Measurements from ENCODE around the gene LRRC19. TPM values are rescaled to one million over a fixed set of nuclear protein-coding genes. Genes with fewer than 3 reads are reported as not detected.

The LRRC19 gene
- total RNA-seq, 1 experiment from 2014 or later: not detected

DNA sequence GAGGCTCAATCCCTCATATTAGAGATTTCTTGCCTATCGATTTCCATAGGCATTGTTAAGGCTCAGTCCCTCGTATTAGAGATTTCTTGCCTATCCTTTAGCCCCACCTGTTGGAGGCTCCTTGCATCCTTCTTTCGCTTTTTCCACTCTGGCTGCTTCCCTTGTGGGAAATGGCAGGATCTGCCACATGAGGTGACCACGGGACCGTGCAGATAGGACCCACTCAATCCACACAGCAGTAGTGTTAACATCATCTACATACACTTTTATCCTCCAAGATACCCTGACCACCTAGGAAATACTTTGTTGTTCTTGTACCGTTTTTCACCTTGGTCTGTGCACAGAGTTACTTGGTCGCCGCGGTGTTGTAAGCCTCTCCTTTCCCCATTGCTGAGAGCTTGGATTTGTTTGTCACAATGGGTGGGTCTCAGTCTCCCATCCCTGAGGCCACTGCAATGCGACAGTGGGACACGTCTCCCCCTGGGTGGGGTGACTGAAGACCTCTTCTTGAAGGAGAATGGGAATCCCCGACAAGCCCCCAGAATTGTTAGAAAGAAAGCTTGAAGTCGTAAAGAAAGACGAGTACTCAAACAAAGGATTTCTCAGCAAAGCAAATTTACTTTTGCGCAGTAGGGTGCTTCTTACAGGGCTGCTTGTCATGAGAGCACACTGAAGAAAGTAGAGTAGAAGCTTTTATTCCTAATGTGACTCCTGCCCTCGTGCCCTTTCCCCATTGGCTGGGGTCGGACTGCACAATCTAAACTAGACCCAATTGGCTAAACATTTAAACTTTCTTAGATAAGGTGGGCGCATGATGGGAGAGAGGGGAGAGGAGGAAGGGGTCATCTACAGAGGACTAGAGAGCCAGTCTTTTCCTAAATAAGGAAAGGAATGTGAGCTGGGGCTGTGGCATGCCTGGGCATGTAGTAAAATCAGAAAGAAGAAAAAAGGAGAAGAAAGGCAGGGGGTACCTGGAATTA, 29.5 kb downstream of the LRRC19 start:
- DNase-seq: peak; percentile 19 to 66
- Histone ChIP-seq H3K27ac (no peak overlapping the region), H3K36me3 (no peaks in the 10 kb centered on the region), H3K9me3 (replicated peaks) (no peaks in the 10 kb centered on the region), H3K4me3 (peak overlapping the region; percentile 17; the same call in 1 of the 2 replicates), H3K4me1 (no peaks in the 10 kb centered on the region), H3K27me3 (no peaks in the 10 kb centered on the region)

GRCh38 chr9:26974927-26975326, 30.5 kb downstream of the LRRC19 start:
- peak overlapping the region; percentile 17; the same call in 1 of the 2 replicates for H3K4me3 ChIP-seq
- no peak overlapping the region for H3K27ac ChIP-seq
- peak in 1 of 2 experiments; percentile 10 for DNase-seq
- no peaks in the 10 kb centered on the region for H3K4me1 ChIP-seq
- no peaks in the 10 kb centered on the region for H3K27me3 ChIP-seq
- H3K36me3 ChIP-seq: no peaks in the 10 kb centered on the region
- H3K9me3 ChIP-seq (replicated peaks): no peaks in the 10 kb centered on the region

GRCh38 chr9:26973989-26974388, 31.5 kb downstream of the LRRC19 start:
- Histone ChIP-seq H3K4me3 (no peak overlapping the region), H3K27me3 (no peaks in the 10 kb centered on the region), H3K36me3 (no peaks in the 10 kb centered on the region), H3K9me3 (replicated peaks) (no peaks in the 10 kb centered on the region), H3K27ac (no peak overlapping the region), H3K4me1 (no peaks in the 10 kb centered on the region)
- DNase-seq: no peak

GRCh38 chr9:26971721-26972120, 33.8 kb downstream of the LRRC19 start:
- no peaks in the 10 kb centered on the region for H3K9me3 ChIP-seq (replicated peaks)
- no peaks in the 10 kb centered on the region for H3K27me3 ChIP-seq
- no peaks in the 10 kb centered on the region for H3K4me1 ChIP-seq
- no peak overlapping the region for H3K27ac ChIP-seq
- no peaks in the 10 kb centered on the region for H3K36me3 ChIP-seq
- no peak overlapping the region for H3K4me3 ChIP-seq
- no peak for DNase-seq

GRCh38 chr9:26956860-26957233, 48.6 kb downstream of the LRRC19 start:
- H3K4me1 ChIP-seq: no peaks in the 10 kb centered on the region
- H3K36me3 ChIP-seq: no peaks in the 10 kb centered on the region
- H3K9me3 ChIP-seq (replicated peaks): no peaks in the 10 kb centered on the region
- no peak for DNase-seq
- peak overlapping the region; percentile 68 for H3K4me3 ChIP-seq
- no peaks in the 10 kb centered on the region for H3K27me3 ChIP-seq
- H3K27ac ChIP-seq: peak overlapping the region; percentile 65

- no peaks in the 10 kb centered on the region for H3K4me1 ChIP-seq
- no peaks in the 10 kb centered on the region for H3K9me3 ChIP-seq (replicated peaks)
- H3K36me3 ChIP-seq: no peaks in the 10 kb centered on the region
- DNase-seq: peak; percentile 89 to 91
- H3K27me3 ChIP-seq: no peaks in the 10 kb centered on the region
- peak within 1 kb of the TSS; percentile 68 for H3K4me3 ChIP-seq
- H3K27ac ChIP-seq: peak within 1 kb of the TSS; percentile 65
Observed at GRCh38 chr9:26955921-26956859, 49.3 kb downstream of the LRRC19 start, which contains the start of gene IFT74. IFT74 (plus strand) TSS chr9:26956412; CDS start chr9:26961968, 5,556 bp downstream.

DNA sequence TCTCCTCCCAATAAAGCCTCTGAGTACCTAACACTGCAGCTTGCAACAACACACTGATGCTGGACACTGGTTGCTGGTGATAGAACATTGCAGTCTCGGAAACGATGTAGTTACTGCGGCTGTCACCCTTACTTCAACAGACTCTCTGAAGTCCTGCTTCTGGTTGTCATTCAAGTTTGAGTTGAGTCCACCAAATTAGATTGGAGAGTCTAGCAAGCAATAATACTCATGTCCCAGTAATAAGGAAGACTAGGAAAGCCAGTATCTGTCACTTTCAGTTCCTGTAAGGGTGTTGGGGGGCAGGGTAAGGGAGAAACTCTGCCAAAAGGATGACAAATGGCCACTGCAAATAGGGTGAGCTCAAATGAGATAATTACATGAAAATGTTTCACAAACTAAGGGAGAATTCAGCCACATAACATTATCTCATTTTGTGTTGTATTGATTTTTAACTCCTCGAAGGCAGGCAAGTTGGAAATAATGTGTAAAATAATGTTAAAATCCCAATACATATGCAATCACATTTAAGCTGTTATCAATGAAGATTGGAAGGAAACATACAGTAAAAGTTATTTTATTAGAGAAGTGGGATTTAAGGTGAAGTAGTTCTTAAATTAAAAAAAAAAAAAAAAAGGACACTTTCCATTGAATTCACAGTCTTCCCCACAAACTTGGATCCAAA, 50.1 kb downstream of the LRRC19 start:
- peak in 1 of 2 experiments; percentile 3 for DNase-seq
- no peaks in the 10 kb centered on the region for H3K27me3 ChIP-seq
- no peaks in the 10 kb centered on the region for H3K4me1 ChIP-seq

GRCh38 chr9:26954050-26954508, 51.4 kb downstream of the LRRC19 start:
- Histone ChIP-seq H3K4me3 (no peak overlapping the region), H3K27ac (no peak overlapping the region), H3K9me3 (replicated peaks) (no peaks in the 10 kb centered on the region), H3K27me3 (no peaks in the 10 kb centered on the region), H3K4me1 (no peaks in the 10 kb centered on the region), H3K36me3 (no peaks in the 10 kb centered on the region)
- DNase-seq: no peak

More for the DNA sequence above, 50.1 kb downstream of the LRRC19 start:
- peak overlapping the region; percentile 68 for H3K4me3 ChIP-seq
- H3K27ac ChIP-seq: peak overlapping the region; percentile 65; the same call in 1 of the 2 replicates
- no peaks in the 10 kb centered on the region for H3K9me3 ChIP-seq (replicated peaks)
- no peaks in the 10 kb centered on the region for H3K36me3 ChIP-seq

DNA sequence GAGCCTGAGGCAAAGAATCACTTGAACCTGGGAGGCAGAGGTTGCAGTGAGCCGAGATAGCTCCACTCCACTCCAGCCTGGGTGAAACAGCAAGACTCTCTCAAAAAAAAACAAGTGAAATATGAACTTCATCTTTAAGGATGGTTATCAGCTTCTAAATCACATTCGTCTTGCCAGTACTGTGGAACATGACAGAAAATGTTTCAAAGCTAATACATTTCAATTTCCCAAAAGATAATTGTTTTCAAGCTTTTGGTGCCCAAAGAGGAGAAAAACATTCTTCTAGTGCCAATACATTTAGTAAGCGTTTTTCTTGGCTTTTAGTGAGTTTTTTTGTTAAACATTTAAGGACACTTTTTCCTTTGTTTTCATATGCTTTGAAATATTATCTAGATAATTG, 53.7 kb downstream of the LRRC19 start:
- no peak overlapping the region for H3K4me3 ChIP-seq
- H3K36me3 ChIP-seq: no peaks in the 10 kb centered on the region
- DNase-seq: no peak
- no peaks in the 10 kb centered on the region for H3K27me3 ChIP-seq
- no peak overlapping the region for H3K27ac ChIP-seq
- H3K4me1 ChIP-seq: no peaks in the 10 kb centered on the region
- no peaks in the 10 kb centered on the region for H3K9me3 ChIP-seq (replicated peaks)

DNA sequence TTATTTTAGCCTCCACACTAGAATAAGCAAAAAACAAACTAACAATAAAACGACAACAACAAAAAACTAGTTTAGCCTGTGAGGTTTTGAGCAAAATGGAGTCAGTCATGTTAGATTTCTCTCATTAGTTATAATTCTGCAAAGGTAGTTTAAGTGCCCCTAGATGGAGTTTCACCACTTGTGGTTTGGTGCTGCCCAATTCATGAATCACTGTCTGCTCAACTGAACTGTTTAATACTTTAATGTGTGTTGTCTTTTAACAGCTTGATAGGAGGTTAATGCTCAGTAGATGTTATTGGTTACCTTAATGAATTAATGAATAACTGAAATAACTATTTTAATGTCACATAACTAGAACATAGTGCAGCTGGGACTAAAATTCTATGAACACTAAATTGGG, 55.0 kb downstream of the LRRC19 start:
- H3K4me1 ChIP-seq: no peaks in the 10 kb centered on the region
- H3K27me3 ChIP-seq: no peaks in the 10 kb centered on the region
- no peak overlapping the region for H3K4me3 ChIP-seq
- H3K27ac ChIP-seq: no peak overlapping the region
- H3K9me3 ChIP-seq (replicated peaks): no peaks in the 10 kb centered on the region
- no peaks in the 10 kb centered on the region for H3K36me3 ChIP-seq
- no peak for DNase-seq

GRCh38 chr9:26949637-26950069, 55.8 kb downstream of the LRRC19 start:
- no peak for DNase-seq
- H3K4me1 ChIP-seq: no peaks in the 10 kb centered on the region
- no peaks in the 10 kb centered on the region for H3K36me3 ChIP-seq
- H3K27me3 ChIP-seq: no peaks in the 10 kb centered on the region
- H3K9me3 ChIP-seq (replicated peaks): no peaks in the 10 kb centered on the region
- H3K27ac ChIP-seq: no peak overlapping the region
- H3K4me3 ChIP-seq: no peak overlapping the region

- H3K27ac ChIP-seq: peak overlapping the region; percentile 95
- H3K36me3 ChIP-seq: peaks cover 2% of the 10 kb centered on the region; the same call in 1 of the 2 replicates
- H3K27me3 ChIP-seq: no peaks in the 10 kb centered on the region
- peak overlapping the region; percentile 90 for H3K4me3 ChIP-seq
- peak in 1 of 2 experiments; percentile 16 for DNase-seq
- no peaks in the 10 kb centered on the region for H3K4me1 ChIP-seq
- no peaks in the 10 kb centered on the region for H3K9me3 ChIP-seq (replicated peaks)
Observed at GRCh38 chr9:26947736-26948135, 57.7 kb downstream of the LRRC19 start.

DNA sequence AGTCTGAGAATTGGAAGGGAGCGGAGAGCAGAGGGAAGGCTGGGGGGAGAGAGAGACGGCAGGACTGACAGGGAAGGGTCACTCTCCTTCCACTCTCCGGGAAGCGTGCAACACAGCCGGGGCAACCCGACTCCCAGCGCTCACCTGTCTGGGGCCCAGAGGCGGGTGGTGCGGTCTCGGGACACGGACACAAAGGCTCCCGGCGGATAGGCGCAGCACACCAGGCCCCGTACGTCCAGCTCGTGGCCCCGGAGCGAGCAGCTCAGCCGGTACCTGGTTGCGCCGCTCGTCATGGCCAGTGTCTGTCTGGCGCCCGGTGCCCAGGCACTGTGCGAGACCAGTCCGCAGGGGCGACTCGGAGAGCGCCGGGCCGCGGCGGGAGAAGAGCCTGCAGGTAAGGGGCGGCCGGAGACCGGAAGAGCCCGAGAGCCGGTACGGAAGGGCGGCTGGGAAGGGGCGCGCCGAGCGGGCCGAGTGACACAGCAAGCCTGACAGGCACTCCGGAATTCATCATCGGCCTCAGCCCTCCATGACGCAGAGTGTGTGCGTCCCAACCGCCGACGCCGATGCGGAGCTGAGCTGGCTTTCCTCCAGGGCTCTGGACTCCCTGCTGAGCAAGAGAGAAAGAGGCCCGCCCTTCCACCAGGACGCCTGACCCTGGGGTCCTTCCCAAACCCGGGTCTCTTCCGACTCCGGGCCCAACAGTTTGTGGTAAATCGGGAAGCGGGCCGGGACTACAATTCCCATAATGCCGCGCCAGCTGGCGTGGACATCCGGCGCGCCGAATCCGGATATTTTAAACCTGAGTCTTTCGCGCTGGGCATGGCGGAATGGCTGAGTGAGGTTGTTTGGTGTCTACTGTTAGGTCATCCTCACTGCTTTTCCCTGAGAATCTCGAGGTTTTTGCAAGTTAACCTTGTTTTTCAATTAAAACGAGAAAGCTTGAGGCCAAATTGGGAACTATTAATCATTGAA, 58.4 kb downstream of the LRRC19 start, which contains the start of gene PLAA:
TSS of gene PLAA (minus strand) at position 490 of the 975 bp plus-strand sequence. CDS start at position 293, 197 bp downstream.
- H3K9me3 ChIP-seq (replicated peaks): no peaks in the 10 kb centered on the region
- peaks cover 2% of the 10 kb centered on the region; the same call in 1 of the 2 replicates for H3K36me3 ChIP-seq

More for the DNA sequence above, 58.4 kb downstream of the LRRC19 start, which contains the start of gene PLAA:
- Histone ChIP-seq H3K27ac (peak within 1 kb of the TSS; percentile 95), H3K4me3 (peak within 1 kb of the TSS; percentile 90), H3K27me3 (no peaks in the 10 kb centered on the region), H3K4me1 (no peaks in the 10 kb centered on the region)
- peak; percentile 86 to 88 for DNase-seq
